ENCODE results near the gene DENND5B.

The DENND5B gene

GRCh38 chr12:31519511-31519910 lies 71.4 kb downstream of the DENND5B start:
- DNase-seq (ENCODE audit: extremely low spot score): no peak
- ChIA-PET POLR2A (no interaction called here), CTCF (no interaction called here)
- TF ChIP-seq FOXK2 (IDR thresholded peaks at IDR 0.05): no peak
- no peak for TF ChIP-seq TARDBP (IDR thresholded peaks at IDR 0.05)
- TF ChIP-seq ARNT (IDR thresholded peaks at IDR 0.05): no peak
- TF ChIP-seq CTBP1 (IDR thresholded peaks at IDR 0.05; ENCODE audit: borderline replicate concordance): no peak
- no peak for TF ChIP-seq PKNOX1 (IDR thresholded peaks at IDR 0.05)
- no peak for TF ChIP-seq SUZ12 (IDR thresholded peaks at IDR 0.05)
- no peak for TF ChIP-seq L3MBTL2 (conservative IDR thresholded peaks at IDR 0.05)
- TF ChIP-seq NFRKB (IDR thresholded peaks at IDR 0.05): no peak
- TF ChIP-seq ZNF384 (IDR thresholded peaks at IDR 0.05): no peak
- no peak for TF ChIP-seq FOXA1 (IDR thresholded peaks at IDR 0.05)

- CTCF ChIA-PET: interaction anchor here (1.2 kb wide), 1 partner anchor 247 kb away, joined by 3 read pairs; no protein-coding TSS in a partner anchor
- POLR2A ChIA-PET: interaction anchor here (0.8 kb wide), 1 partner anchor 22 kb away, joined by 3 read pairs; no protein-coding TSS in a partner anchor
- DNase-seq (ENCODE audit: extremely low spot score): no peak
- TF ChIP-seq TARDBP (IDR thresholded peaks at IDR 0.05) (no peak), CTBP1 (IDR thresholded peaks at IDR 0.05; ENCODE audit: borderline replicate concordance) (no peak), PKNOX1 (IDR thresholded peaks at IDR 0.05) (no peak), ZNF384 (IDR thresholded peaks at IDR 0.05) (no peak), FOXA1 (IDR thresholded peaks at IDR 0.05) (no peak)
Measured at GRCh38 chr12:31518680-31519227, 72.2 kb downstream of the DENND5B start.

- no peak for TF ChIP-seq CTBP1 (IDR thresholded peaks at IDR 0.05; ENCODE audit: borderline replicate concordance)
- no peak for TF ChIP-seq PKNOX1 (IDR thresholded peaks at IDR 0.05)
- ChIA-PET POLR2A (interaction anchor here (0.6 to 1.1 kb wide), 3 partner anchors 8 to 22 kb away, joined by 3 to 4 read pairs (median 3); no protein-coding TSS in a partner anchor), CTCF (interaction anchor here (0.6 to 1.2 kb wide), 2 partner anchors 96 to 246 kb away, joined by 3 to 4 read pairs; no protein-coding TSS in a partner anchor)
- DNase-seq (ENCODE audit: extremely low spot score): no peak
Measured at GRCh38 chr12:31517994-31518393, 72.9 kb downstream of the DENND5B start.

- no peak for TF ChIP-seq ZNF384 (IDR thresholded peaks at IDR 0.05)
- TF ChIP-seq L3MBTL2 (conservative IDR thresholded peaks at IDR 0.05): no peak
- no peak for TF ChIP-seq PKNOX1 (IDR thresholded peaks at IDR 0.05)
- TF ChIP-seq SP1 (IDR thresholded peaks at IDR 0.05): no peak
- no peak for TF ChIP-seq TARDBP (IDR thresholded peaks at IDR 0.05)
- no peak for TF ChIP-seq LEF1 (IDR thresholded peaks at IDR 0.05; ENCODE audit: borderline replicate concordance)
- TF ChIP-seq SUZ12 (IDR thresholded peaks at IDR 0.05): no peak
- no peak for TF ChIP-seq FOXK2 (IDR thresholded peaks at IDR 0.05)
- DNase-seq (ENCODE audit: extremely low spot score): no peak
- ChIA-PET POLR2A (no interaction called here), CTCF (no interaction called here)
Measured at GRCh38 chr12:31516702-31517101, 74.2 kb downstream of the DENND5B start.

- TF ChIP-seq NFRKB (IDR thresholded peaks at IDR 0.05) (no peak), ARNT (IDR thresholded peaks at IDR 0.05) (no peak), L3MBTL2 (conservative IDR thresholded peaks at IDR 0.05) (no peak), ELF4 (IDR thresholded peaks at IDR 0.05) (no peak), FOXK2 (IDR thresholded peaks at IDR 0.05) (no peak), ZNF384 (IDR thresholded peaks at IDR 0.05) (no peak), TARDBP (IDR thresholded peaks at IDR 0.05) (no peak), PKNOX1 (IDR thresholded peaks at IDR 0.05) (no peak), FOXA1 (IDR thresholded peaks at IDR 0.05) (no peak), SP1 (IDR thresholded peaks at IDR 0.05) (no peak), BHLHE40 (IDR thresholded peaks at IDR 0.05; ENCODE audit: borderline replicate concordance) (no peak)
- ChIA-PET POLR2A (no interaction called here), CTCF (interaction anchor here (0.6 kb wide), 1 partner anchor 23 kb away, joined by 3 read pairs; no protein-coding TSS in a partner anchor)
- no peak for DNase-seq (ENCODE audit: extremely low spot score)
Measured at GRCh38 chr12:31514912-31515311, 76.0 kb downstream of the DENND5B start.

GRCh38 chr12:31510034-31510433 lies 80.9 kb downstream of the DENND5B start:
- no peak for DNase-seq (ENCODE audit: extremely low spot score)
- ChIA-PET CTCF (no interaction called here), POLR2A (interaction anchor here (0.6 kb wide), 1 partner anchor 8 kb away, joined by 4 read pairs; no protein-coding TSS in a partner anchor)
- TF ChIP-seq TARDBP (IDR thresholded peaks at IDR 0.05) (no peak), FOXA1 (IDR thresholded peaks at IDR 0.05) (no peak), SUZ12 (IDR thresholded peaks at IDR 0.05) (no peak), BHLHE40 (IDR thresholded peaks at IDR 0.05; ENCODE audit: borderline replicate concordance) (no peak), ELF4 (IDR thresholded peaks at IDR 0.05) (no peak), ARNT (IDR thresholded peaks at IDR 0.05) (no peak), ZNF384 (IDR thresholded peaks at IDR 0.05) (no peak), PKNOX1 (IDR thresholded peaks at IDR 0.05) (no peak), CTBP1 (IDR thresholded peaks at IDR 0.05; ENCODE audit: borderline replicate concordance) (no peak), NFRKB (IDR thresholded peaks at IDR 0.05) (no peak), LEF1 (IDR thresholded peaks at IDR 0.05; ENCODE audit: borderline replicate concordance) (no peak), SP1 (IDR thresholded peaks at IDR 0.05) (no peak), HDGF (IDR thresholded peaks at IDR 0.05; ENCODE audit: borderline replicate concordance) (no peak)

All from HEK293T (cell line).